Body of pancreas (tissue), 4 donors: ENCODE results near the gene TMEFF2.

Experiments used
- CTCF ChIP-seq, 7 experiments: fragments of 450-650 bp in 4 of 7; fragments of 200-600 bp in 3 of 7; sonication (generic) in 3 of 7; IDR thresholded peaks; one replicate each; pipeline ENCODE4 v1.5.1; 2016 to 2019; ENCODE audit warnings: antibody characterized with exemption in 7 of 7
- POLR2A ChIP-seq, 3 donors: fragments of 450-650 bp; IDR thresholded peaks; one replicate each; pipeline ENCODE4 v1.6.1; 2016; ENCODE audit warnings: antibody characterized with exemption in 3 of 3, mild to moderate bottlenecking in 2 of 3

DNA sequence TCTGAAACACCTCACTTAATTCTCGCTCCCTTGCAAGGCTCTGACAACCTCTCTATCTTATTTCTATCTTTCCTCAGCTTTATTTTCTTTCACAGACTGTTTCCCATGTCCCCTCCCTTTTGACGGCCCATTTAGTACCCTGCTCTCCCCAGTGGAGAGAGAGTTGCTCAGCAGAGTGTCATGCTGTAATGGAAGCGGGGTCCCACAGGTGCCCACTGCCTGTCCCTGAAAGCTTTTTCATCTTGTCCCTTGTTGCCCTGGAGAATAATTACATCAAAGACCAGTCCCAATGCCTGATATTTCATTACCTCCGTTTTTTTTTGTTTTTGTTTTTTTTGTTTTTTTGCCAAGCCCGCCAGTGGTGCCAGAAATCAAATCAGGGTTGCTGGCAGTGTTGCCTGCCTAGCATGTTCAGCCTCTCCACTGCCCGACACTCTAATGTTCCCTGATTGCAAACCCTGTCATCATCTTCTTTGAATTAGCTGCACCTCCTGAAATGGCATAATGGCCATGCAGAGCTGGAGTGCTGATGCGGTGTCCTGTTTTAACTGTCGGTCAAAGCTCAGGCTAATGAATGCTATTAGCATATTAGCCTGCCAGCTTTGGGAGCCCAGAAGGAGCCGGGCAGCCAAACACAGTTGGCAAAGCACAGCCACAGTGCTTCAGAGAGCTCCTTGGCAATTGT is 276.6 kb downstream of the TMEFF2 start:
- TF ChIP-seq CTCF (IDR thresholded peaks at IDR 0.05) (no peak), POLR2A (IDR thresholded peaks at IDR 0.05) (no peak)
